Activated CD4-positive, CD25-positive, alpha-beta regulatory T cell (primary cell): Measurements from ENCODE around the gene OR2A7.
"Not testable (repeated sequence)": the region's sequence is repeated elsewhere in the genome, so short reads cannot be mapped to it uniquely, and the experiment has no call there.

Experiments
- DNase-seq, 4 experiments: peaks; one replicate each; lab custom pipeline; 2025; lab: John Stamatoyannopoulos, UW

Gene OR2A7, protein sequence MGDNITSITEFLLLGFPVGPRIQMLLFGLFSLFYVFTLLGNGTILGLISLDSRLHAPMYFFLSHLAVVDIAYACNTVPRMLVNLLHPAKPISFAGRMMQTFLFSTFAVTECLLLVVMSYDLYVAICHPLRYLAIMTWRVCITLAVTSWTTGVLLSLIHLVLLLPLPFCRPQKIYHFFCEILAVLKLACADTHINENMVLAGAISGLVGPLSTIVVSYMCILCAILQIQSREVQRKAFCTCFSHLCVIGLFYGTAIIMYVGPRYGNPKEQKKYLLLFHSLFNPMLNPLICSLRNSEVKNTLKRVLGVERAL

GRCh38 chr7:144264692-144265091, at the start of gene OR2A7:
TSS of gene OR2A7 (minus strand) at chr7:144264792. CDS start at chr7:144259628, 5,164 bp downstream.
- not testable (repeated sequence) for DNase-seq

DNA sequence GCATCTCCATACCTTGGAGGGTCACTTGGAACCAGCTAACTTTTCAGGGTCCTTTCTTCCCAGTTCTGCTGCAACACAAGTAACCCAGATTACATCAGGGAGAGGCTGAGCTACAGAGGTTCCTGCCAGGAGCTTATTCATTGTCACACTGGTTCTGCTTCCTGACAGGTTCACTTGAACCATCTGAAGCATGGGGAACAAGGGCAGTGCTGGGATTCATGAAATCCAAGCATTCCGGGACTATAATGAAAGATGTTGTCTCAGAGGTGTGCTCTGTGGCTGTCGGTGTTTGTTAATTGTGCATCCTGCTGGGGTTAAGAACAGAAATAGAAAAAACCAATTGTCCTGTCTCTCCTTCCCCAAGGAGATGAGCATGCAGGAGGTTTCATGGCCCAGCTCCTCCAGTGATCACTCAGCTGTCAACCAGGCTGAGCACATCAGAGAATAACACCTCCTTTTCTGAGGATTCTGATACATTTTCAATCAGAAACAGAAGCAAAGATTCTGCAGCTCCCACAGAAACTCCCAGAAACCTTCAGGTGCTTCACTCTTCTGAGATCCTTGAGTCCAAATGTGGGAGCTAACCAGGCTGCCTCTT, 47.4 kb upstream of the OR2A7 start, which contains the start of gene OR2A1:
Gene OR2A1 (plus strand): TSS at position 548 of the 598 bp plus-strand sequence. CDS start 5,706 bp downstream, outside the sequence.
- not testable (repeated sequence) for DNase-seq

- not testable (repeated sequence) for DNase-seq
These were observed 46.6 kb upstream of the OR2A7 start for GRCh38 chr7:144311218-144311617.

GRCh38 chr7:144309702-144310101, 45.1 kb upstream of the OR2A7 start:
- not testable (repeated sequence) for DNase-seq

DNA sequence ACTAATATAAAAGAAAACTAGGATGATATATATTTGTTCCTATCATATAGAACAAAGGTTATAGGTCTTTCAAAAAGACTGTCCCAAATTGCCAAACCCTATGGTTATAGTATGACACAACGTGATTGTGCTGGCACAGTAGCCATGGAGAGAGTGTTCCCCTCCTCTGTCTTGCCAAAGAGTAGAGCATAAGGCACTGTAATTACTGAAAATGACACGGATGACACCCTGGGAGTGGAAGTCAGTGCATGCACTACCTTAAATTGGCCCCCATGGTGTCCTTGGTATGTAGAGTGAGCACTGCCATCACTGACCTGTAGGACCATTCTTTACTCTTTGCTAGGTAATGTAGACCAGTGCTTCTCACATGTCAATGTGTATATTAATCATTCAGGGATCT, 40.6 kb upstream of the OR2A7 start:
- DNase-seq: not testable (repeated sequence)

DNA sequence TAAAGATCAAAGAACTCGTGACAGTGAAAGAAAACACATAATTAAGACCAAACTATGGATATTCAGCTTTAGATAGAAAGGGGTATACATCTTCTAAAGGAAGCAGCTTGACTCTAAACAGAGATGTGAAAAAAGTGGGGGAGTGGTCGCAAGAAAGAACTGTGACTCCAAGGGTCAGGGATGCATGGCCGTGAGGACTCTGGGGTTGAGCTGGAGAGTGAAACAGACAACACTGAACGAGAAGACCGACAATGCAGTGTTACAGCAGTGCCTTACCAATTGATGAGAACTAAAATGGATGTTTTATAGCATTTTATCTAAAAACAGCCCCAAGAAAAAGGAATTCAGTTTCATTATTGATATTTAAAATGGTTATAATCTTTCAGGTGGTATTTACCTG, 39.0 kb upstream of the OR2A7 start:
- DNase-seq: not testable (repeated sequence)

GRCh38 chr7:144302578-144303303, 38.1 kb upstream of the OR2A7 start:
- not testable (repeated sequence) for DNase-seq

DNA sequence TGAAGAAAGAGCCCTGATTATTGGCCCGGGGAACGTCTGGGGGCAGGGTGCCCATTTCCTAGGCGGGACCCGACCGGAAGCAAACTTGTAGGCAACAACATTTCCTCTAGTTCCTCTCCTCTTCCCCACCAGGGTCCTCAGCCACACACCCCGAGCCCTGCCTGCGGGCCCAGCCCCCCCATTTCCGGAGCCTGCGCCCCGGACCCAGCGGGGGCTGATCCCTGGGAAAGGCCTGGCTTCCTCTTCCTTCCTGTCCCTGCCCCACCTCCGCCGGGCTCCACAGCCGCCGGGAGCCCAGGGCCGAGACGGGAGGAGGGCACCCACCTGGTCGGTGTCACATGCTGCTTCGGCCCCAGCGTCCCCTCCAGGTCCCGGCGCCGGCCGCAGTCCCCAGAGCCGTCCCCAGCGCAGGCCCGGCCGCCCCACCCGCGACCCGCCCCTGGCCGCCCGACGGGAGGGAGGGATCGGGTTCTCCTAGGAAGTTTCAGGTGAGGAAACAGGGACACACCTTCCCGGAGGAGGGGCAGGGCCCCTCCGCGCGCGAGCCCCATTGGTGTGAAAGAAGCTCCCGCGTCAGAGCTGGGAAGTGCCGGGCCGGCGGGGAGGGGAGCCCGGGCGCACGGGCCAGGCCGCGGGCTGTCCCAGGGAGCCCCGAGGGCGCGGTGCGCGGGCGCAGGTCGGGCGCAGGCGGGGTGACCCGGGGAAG, 29.4 kb upstream of the OR2A7 start:
- not testable (repeated sequence) for DNase-seq

- not testable (repeated sequence) for DNase-seq
These were observed 28.0 kb upstream of the OR2A7 start for GRCh38 chr7:144292384-144293161.

DNA sequence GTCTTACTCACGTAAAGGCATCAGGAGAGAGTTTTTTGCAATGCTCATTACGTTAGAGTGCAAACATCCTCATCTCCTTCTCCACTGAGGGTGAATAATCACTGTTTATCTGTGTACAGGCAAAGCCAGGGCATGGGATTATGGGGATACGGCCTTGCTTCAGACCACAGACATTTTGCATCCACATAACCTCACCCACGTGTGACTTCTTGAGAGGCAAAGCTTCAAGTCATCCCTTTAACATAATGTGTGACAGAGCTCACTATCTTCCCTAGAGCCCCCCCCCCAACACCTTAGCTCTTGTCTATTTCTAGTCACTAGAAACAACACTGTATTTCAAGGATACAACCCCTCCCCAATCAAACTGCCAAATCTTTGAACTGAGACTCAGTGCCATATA, 27.0 kb upstream of the OR2A7 start:
- not testable (repeated sequence) for DNase-seq

- DNase-seq: not testable (repeated sequence)
These were observed 22.7 kb upstream of the OR2A7 start for GRCh38 chr7:144287171-144287784.

GRCh38 chr7:144283716-144284115, 19.1 kb upstream of the OR2A7 start:
- DNase-seq: not testable (repeated sequence)

DNA sequence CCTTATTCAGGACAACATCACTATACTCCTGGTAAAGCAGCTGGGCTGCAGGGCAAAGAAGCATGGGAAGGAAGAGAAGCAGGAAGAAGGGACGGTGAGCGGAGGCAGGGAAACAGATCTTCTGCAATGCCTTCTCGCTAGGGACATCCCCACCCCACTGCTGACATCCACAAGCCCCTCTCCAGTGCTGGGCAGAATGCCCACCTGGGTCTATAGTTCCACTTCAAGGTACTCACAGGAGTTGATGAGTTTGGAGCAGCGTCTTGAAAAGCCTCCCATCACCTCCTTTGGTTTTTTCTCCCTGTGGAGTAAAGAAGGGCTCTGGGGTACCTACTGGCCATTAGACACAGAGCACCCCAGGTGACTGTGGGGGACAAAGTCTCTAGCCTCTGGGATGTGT, 17.9 kb upstream of the OR2A7 start:
- not testable (repeated sequence) for DNase-seq

- not testable (repeated sequence) for DNase-seq
These were observed 17.4 kb upstream of the OR2A7 start for GRCh38 chr7:144281981-144282380.

GRCh38 chr7:144280010-144280409, 15.4 kb upstream of the OR2A7 start:
- DNase-seq: not testable (repeated sequence)

DNA sequence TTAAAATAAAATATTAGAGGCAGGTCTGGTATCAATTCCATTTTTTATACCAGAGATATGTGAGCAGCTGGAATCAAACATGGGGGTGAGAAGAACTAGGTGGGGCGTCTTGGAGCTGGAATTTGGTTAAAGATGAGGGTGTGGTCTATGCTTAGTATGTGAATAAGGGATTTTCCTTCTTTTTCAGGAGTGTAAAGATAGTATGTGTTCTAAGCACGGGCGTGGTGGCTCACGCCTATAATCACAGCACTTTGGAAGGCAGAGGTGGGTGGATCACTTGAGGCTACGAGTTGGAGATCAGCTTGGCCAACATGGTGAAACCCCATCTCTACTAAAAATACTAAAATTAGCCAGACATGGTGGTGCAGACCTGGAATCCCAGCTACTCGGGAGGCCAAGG, 10.7 kb upstream of the OR2A7 start:
- not testable (repeated sequence) for DNase-seq

DNA sequence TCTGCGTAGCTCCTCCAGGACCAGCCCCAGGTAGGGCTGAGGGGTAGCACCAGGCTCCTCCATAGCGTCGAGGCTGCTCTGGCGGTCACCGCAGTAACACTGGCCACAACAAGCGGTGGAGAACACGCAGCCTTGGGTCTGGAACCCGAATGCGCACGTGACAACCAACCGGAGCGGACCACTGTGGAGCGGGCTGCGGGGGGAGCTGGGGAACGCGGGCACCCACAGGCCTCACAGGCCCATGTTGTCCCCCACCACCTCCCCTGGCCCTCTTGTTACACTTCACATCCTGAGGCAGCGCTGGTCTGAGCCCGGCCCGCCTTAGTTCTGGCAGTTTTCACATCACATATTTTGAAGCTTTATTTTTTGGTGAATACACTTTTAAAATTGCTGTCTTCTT, 4.6 kb upstream of the OR2A7 start, which contains the start of gene CTAGE8:
Gene CTAGE8 (minus strand): TSS at position 101 of the 400 bp plus-strand sequence. CDS start 38 bp downstream, at position 63.
- DNase-seq: not testable (repeated sequence)

- DNase-seq: not testable (repeated sequence)
These were observed 2.5 kb downstream of the OR2A7 start for GRCh38 chr7:144262128-144262527.

DNA sequence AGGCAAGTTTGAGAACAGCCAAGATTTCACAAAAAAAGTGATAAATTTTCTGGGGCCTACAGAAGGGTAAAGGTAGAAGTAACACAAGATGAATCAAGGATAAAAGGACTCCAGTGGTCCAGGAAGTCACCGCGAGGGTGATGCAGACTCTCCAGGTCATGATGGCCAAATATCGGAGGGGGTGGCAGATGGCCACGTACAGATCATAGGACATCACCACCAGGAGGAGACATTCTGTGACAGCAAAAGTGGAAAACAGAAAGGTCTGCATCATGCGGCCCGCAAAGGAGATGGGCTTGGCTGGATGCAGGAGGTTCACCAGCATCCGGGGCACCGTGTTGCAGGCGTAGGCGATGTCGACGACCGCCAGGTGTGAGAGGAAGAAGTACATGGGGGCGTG, 5.5 kb downstream of the OR2A7 start:
- not testable (repeated sequence) for DNase-seq

- DNase-seq: no peak
These were observed 8.5 kb downstream of the OR2A7 start for GRCh38 chr7:144256112-144256511.
